MV-4-11 (cell line): ENCODE results near the gene RAB6B.

ENCODE experiments used
- DNase-seq: peaks from one replicate; lab custom pipeline; 2025; lab: John Stamatoyannopoulos, UW

The RAB6B gene

GRCh38 chr3:133857767-133858166, 37.9 kb downstream of the RAB6B start:
- DNase-seq = peak; percentile 76

DNA sequence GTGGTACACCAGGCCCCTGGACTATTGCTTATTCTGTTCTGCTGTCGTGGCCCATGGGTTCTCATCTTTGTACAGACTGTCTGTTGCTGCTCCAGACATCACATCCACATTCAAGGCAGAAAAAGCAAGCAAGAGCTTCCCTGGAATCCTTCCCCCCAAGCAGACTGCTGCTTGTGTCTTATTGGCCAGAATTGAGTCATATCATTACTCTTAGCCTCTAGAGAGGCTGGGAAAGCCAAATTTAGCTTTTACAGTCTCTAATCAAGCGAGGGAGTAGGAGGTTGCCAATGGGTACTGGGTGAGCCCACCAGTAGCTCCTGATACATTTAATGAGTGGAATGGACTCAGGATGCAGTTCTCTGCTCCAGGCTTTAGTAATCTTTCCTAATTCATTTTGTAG, 39.4 kb downstream of the RAB6B start:
- DNase-seq = peak; percentile 10

- DNase-seq = peak; percentile 54
Measured at GRCh38 chr3:133855772-133856171, 39.9 kb downstream of the RAB6B start.

DNA sequence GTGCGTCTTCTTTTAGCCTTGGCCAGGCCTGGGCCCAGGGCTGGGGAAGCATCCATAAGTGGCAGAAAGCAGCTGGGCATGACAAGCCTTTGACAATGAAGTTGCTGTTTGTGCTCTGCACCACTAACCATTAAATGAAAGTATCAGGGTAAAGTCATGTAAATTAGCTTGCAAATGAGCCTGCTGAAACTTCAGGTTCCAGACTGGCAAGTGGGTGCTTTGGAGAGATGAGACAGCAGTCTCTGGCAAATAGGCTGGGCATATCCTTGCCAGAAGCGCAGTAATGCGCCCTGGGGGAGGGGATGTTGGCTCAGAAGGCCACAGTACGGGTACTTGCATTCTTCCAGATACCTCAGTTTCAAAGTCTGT, 40.7 kb downstream of the RAB6B start:
- no peak for DNase-seq

- DNase-seq = no peak
Measured at GRCh38 chr3:133854264-133855001, 41.2 kb downstream of the RAB6B start.

DNA sequence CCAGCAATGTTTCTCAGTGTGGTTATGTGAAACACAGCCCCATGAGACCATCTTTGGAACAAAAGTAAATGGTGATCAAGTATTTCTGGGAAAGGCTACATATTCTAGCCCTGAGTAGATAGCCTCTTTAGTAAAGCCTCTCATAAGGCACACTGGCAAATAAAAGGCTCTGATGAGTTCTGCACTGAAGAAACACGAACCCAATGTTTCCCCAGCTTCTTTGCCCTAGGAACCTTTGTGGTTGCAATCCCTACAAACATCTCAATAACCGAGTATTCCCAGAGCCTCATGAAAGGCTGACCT, 41.8 kb downstream of the RAB6B start:
- DNase-seq = no peak

DNA sequence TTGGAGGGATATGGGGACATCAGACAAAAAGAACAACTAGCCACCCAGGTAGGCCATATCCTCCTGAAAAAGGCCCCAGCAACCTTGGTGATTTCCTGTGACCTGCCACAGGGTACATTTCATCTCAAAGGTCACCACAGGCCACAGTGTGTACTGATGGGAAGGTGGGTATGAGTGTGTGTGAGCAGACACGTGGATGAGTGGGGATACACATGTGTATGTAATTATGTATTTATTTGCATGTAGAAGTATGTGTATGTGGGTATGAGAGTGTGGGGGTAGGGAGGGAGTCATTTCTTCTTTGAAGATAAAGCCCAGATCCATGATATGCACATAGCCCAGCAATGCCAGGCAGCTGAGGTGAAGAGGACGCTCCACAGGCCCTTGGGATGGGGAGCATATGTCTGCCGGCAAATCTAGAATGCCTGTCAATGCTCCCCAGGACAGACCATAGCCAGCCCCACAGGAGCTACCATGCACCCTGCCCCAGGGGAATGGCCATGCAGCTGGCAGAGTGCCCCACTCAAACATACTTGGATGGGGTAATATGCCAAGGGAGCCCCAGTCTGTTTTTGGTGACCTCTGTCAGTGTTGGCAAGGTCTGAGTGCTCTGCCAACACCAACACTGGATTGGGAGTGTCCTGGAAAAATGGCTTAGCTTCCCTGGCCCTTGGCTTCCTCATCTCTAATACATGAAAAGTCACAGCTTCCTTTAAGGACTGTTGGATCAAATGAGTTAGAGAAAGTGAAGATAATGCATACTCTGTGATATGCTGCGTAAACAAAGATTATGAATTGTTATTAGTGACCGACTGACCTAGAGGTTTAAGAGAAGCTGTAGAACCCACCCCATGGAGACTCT, 42.4 kb downstream of the RAB6B start:
- no peak for DNase-seq

DNA sequence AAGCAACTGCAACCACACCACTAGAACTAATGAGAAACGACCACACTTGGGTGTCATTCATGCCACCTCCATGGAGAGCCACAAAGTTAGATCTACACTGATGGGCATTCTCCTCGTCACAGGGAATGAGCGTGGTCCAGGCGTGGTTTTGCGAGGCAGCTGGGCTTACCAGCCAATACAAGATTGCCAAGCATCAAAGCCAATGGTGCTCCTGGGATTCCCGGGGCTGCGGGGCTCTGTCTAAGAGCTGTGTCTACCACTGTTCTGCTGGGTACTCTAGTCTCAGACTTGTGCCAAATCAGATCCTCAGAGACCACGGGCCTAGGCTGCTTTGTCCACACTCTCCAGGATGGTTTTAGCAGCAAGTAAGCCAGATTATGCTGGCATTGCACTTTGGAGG, 43.8 kb downstream of the RAB6B start:
- DNase-seq = no peak

DNA sequence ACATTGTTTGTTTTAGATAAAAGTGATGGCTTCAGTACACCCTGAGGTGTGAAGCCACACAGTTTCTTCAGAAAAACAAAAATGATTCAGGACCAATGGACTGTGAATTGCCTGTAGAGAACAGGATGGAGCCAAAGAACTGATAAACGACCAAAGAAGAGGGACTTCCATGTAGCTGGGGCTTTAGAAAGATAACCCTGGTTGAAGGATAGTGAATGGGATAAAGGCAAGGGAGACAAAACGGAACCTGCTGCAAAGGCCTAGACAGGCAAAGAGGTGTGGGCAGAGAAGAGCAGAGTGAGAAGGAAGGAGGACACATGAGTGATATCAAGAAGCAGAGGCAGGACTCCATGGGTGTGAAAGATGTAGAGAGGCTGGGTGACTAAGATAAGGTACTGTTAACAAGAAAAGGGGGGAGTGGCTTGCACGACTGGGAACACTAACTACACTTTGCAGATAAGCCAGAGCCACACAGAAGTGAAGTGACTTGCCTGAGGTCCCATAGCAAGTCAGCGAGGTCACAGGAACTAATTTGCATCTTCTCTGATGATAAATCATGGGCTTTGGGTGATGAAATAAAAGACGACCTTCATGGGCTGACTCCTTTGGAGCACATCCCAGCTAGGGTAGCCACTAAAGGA, 44.3 kb downstream of the RAB6B start:
- no peak for DNase-seq

DNA sequence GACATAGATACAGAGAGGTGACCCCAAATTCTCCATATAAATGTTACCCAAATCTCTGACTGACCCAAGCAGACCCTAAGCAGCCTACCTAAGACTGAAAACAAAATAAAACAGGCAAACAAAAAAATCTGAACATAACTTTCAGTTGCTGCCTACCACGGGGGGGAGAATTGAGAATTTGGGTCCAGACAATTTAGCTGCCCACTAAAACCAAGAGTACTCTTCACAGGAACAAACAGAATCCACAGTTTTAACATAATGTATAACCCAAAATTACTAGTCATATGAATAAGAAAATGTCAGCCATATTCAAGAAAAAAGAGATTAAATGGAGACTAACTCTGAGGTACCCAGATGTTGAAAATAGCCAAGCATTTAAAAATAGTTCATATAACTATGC, 45.6 kb downstream of the RAB6B start:
- no peak for DNase-seq

DNA sequence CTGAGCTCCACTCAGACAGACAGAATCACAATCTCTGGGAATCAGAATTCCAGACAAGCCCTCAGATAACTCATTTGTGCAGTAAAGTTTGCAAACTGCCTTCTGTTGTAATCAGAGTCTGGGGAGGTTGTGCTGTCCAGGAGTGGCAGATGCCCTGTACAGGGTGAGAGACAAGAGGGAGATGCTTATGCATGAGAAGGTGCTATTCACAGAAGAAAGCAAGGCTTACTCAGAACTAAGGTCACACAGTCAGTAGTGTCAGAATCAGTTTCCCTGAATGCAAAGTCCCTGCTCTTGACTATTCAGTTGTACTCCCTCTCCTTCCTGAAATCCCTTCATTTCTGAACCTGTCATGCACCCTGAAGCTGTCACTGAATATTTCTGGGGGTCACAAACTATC, 46.3 kb downstream of the RAB6B start:
- DNase-seq = no peak

- no peak for DNase-seq
Measured at GRCh38 chr3:133845127-133845526, 50.6 kb downstream of the RAB6B start.

GRCh38 chr3:133843634-133844033, 52.0 kb downstream of the RAB6B start:
- no peak for DNase-seq

- DNase-seq = no peak
Measured at GRCh38 chr3:133842158-133842557, 53.5 kb downstream of the RAB6B start.

DNA sequence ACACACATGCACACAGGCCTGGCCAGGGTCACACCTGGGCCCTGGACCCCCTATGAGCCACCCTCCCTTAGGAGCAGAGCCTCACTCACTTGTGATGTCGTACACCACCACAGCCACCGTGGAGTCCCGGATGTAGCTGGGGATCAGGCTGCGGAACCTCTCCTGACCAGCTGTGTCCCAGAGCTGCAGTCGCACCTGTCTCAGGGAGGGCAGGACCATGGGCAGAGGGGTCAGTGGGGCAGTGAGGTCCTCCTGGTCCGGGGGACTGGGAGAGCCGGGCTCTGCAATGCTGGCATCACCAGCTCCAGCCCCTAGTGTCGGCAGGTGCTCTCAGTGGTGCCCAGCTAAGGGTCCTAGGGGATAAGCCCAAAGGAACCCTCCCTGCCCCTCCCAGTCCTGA, 54.5 kb downstream of the RAB6B start:
- no peak for DNase-seq

- DNase-seq = no peak
Measured at GRCh38 chr3:133840767-133841166, 54.9 kb downstream of the RAB6B start.

DNA sequence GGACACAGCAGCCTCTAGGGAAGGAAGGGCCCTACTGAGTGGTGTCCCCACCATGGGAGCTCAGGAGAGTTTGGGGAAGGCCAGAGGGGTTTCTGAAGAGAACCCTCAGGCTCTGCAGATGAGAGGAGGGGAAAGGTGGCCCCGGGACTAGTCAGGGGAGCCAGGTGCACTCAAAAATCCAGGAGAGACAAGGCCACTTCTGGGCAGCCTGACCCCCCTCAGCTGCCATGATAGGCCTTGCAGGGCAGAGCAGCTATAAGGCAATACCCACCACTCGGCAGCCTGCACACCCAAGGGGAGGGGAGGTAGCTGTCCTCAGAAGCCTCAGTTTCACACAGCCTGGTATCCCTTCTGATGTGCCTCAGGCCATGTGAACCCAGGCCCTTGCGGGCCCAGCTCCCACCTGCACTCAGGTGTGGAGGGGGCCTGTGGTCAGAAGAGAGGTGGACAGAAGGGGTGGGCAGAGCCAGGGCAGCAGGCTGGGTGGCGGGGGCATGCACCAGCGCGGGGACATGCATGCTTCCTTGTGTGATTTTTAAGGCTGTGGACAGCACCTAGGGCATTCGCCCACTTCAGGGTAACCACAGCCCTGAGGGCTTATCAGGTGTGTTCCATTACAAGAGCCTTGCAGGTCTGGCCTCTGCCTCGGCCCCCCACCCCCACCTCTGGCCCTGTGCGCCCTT, 55.5 kb downstream of the RAB6B start:
- DNase-seq = no peak

DNA sequence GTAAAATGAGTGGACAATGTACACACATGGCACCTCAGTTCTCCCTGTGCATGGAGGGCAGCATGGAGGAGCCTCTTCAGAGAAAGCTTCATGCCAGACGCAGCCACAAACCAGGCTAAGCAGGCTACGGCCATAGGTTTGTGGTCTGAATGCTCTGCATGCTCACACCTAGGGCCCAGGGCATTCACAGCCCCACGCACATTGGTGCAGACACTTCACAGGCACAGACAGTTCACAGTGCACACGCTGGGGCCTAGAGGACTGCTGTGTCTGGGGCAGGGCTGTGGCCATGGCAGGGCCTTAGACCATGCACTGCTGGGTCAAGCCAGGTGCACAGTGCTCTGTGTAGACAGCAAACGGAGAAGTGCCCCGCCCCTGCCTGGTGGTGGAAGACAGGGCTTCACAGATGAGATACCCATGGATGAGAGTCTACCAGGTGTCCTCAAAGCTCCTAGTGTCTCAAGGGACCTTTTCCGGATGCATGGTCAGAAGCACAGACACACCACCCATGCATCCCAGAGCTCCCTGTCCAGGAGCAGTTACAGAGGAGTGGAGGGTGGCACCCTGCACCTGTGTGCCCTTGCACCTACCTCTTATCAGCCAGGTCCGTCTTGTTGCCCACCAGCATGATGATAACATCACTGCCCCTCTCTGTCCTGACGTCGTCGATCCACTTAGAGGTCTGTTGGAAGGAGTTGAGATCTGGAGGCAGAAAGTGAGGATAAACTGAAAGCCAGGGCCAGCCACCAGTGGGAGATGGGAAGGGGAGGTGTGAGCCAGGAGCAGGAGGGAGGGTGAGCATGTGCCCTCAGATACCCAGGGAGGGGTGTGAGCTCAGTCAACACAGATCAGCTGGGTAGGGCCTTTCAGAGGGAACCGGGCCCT, 56.5 kb downstream of the RAB6B start:
- DNase-seq = no peak

DNA sequence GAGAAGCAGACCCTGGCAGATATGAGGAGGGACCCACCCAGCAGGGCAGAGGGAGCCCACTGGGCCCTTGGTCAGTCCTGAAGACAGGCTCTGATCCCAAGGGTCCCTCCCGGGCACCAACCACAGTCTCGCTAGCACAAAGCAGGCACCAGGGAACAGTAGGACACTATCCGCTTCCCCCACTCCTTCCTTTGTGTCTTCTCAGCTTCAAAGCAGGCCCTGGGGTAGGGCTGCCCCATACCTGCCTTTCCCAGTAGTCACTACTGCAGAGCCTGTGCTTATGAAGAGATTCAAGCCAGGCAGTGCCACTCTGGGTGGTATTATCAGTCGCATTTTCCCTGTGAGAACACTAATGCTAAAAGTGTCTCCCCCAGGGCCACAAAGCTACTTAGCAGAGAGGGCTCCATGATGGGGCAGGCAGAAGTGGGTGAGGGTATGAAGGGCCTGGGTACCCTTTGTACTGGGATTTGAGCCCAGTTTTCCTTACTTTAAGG, 57.3 kb downstream of the RAB6B start:
- no peak for DNase-seq

GRCh38 chr3:133837487-133838295, 58.0 kb downstream of the RAB6B start:
- no peak for DNase-seq
